PC-9 (cell line): ENCODE measurements around the gene LATS2. TPM values are rescaled to one million over a fixed set of nuclear protein-coding genes. Genes with fewer than 3 reads are reported as not detected.
A peak's percentile ranks its signal among the peaks of the same experiment; 100 is the strongest.

Experiments
- BruUV-seq: library from RNA; stranded (reverse); fragments of 400-500 nt; replicated peaks from 2 replicates; lab custom pipeline; 2021; lab: Mats Ljungman, UMichigan
- CTCF ChIA-PET: fragments of 300-600 bp; sonication (Branson Sonifier 250); formaldehyde crosslinking; loops from one replicate; lab custom pipeline; 2022; ENCODE audit warnings: antibody characterized with exemption; lab: Charles Lee
- POLR2A ChIA-PET: fragments of 300-600 bp; sonication (Branson Sonifier 250); formaldehyde crosslinking; loops from one replicate; lab custom pipeline; 2022; ENCODE audit warnings: antibody characterized with exemption; ENCODE audit not compliant: unreplicated experiment; lab: Charles Lee
- DNase-seq, 2 experiments: peaks; one replicate each; pipeline versions ENCODE4 v3.0.0 to v3.0.0-alpha.2; 2015 to 2022; ENCODE audit warnings: mixed read lengths in 1 of 2
- H2AFZ ChIP-seq: fragments of 200-600 bp; sonication (generic); 2 replicates; pipeline ENCODE4 v1.8.1; 2017; ENCODE audit warnings: antibody characterized with exemption
- H3F3A ChIP-seq: fragments of 200-600 bp; sonication (generic); 2 replicates; pipeline ENCODE4 v1.8.1; 2017; ENCODE audit warnings: antibody characterized with exemption, mild to moderate bottlenecking, low read depth; ENCODE audit not compliant: insufficient read depth
- H3K27ac ChIP-seq: fragments of 200-600 bp; sonication (generic); 2 replicates; pipeline ENCODE4 v1.6.1; 2016; ENCODE audit warnings: mixed run types
- H3K27me3 ChIP-seq: fragments of 200-600 bp; sonication (generic); 2 replicates; pipeline ENCODE4 v1.6.1; 2016; ENCODE audit warnings: low read depth, mixed run types; ENCODE audit not compliant: insufficient read depth
- H3K36me3 ChIP-seq: fragments of 200-600 bp; sonication (generic); 2 replicates; pipeline ENCODE4 v1.6.1; 2016; ENCODE audit warnings: low read depth, mixed run types
- H3K4me1 ChIP-seq: fragments of 200-600 bp; sonication (generic); replicated peaks from 2 replicates; pipeline ENCODE4 v1.6.1; 2016; ENCODE audit warnings: mixed run types; ENCODE audit not compliant: insufficient read depth
- H3K4me2 ChIP-seq: fragments of 200-600 bp; sonication (generic); 2 replicates; pipeline ENCODE4 v1.6.1; 2017; ENCODE audit warnings: mixed run types
- H3K4me3 ChIP-seq: fragments of 200-600 bp; sonication (generic); 2 replicates; pipeline ENCODE4 v1.6.1; 2016; ENCODE audit warnings: mixed run types
- H3K79me2 ChIP-seq: fragments of 200-600 bp; sonication (generic); 2 replicates; pipeline ENCODE4 v1.6.1; 2017; ENCODE audit warnings: low read depth, mixed run types
- H3K9me2 ChIP-seq: fragments of 200-600 bp; sonication (generic); 2 replicates; pipeline ENCODE4 v1.8.1; 2017; ENCODE audit warnings: mild to moderate bottlenecking; ENCODE audit not compliant: insufficient read depth
- H3K9me3 ChIP-seq: fragments of 200-600 bp; sonication (generic); 2 replicates; pipeline ENCODE4 v1.8.1; 2016; ENCODE audit warnings: low read depth; ENCODE audit not compliant: insufficient read depth
- H4K20me1 ChIP-seq: fragments of 200-600 bp; sonication (generic); 2 replicates; pipeline ENCODE4 v1.8.1; 2017; ENCODE audit not compliant: insufficient read depth
- CTCF ChIP-seq: fragments of 200-600 bp; sonication (generic); conservative IDR thresholded peaks from 2 replicates; pipeline ENCODE4 v1.6.1; 2017; ENCODE audit warnings: mixed run types, antibody characterized with exemption, mild to moderate bottlenecking, moderate library complexity
- EZH2 ChIP-seq: fragments of 200-600 bp; sonication (generic); IDR thresholded peaks from 2 replicates; pipeline ENCODE4 v1.8.0; 2017; ENCODE audit warnings: antibody characterized with exemption, low read depth
- intact Hi-C: fragments of 100-400 bp; cut with micrococcal nuclease; formaldehyde crosslinking; loops from one replicate; pipeline ENCODE4 v1.10.0; 2022; ENCODE audit not compliant: unreplicated experiment
- total RNA-seq: library from RNA; stranded (reverse); gene quantifications from 2 replicates; pipeline ENCODE4 v1.2.3, GENCODE V29; 2021

LATS2 gene
- total RNA-seq, 1 experiment from 2014 or later, result 12.3 TPM

DNA sequence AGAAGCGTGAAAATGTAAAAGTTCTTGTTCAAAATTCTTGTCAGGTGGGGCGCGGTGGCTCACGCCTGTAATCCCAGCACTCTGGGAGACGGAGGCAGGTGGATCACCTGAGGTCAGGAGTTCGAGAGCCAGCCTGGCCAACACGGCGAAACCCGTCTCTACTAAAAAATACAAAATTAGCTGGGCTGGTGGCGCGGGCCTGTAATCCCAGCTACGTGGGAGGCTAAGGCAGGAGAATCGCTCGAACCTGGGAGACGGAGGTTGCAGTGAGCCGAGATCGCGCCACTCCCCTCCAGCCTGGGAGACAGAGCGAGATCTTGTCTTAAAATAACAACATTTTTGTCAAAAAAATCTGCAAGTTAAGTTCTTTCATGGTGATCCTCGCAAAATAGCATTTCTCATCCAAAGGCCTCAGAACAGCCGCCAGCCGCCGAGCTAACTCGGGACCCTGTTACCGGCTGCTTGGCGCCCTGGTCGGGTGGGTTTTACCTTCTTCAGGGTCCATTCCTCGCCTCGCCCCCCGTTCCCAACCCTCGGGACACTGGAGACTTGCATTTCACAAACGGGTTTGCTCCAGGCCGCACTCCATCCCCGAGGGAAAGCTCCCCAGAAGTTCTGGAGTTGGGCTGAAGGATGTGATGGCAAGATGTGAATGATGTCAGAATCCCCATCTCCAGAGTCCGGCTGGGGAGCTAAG, 1.6 kb downstream of the LATS2 start:
- H4K20me1 ChIP-seq, result peaks cover 17% of the 10 kb centered on the region

GRCh38 chr13:21058361-21058760, 3.0 kb downstream of the LATS2 start:
- BruUV-seq, result no TSS peak
- Histone ChIP-seq H3K9me2 (no peaks in the 10 kb centered on the region), H3K4me1 (0 out of 2 replicates have a peak, but pooled peaks cover 13% of the 10 kb centered on the region), H2AFZ (no peak overlapping the region), H3F3A (peaks cover 6% of the 10 kb centered on the region; the same call in 1 of the 2 replicates), H3K27me3 (no peaks in the 10 kb centered on the region), H3K79me2 (peaks cover 48% of the 10 kb centered on the region), H3K4me3 (no peak overlapping the region), H3K4me2 (0 out of 2 replicates have a peak overlapping the region, but pooled peaks have one; percentile 27), H3K36me3 (no peaks in the 10 kb centered on the region), H4K20me1 (peaks cover 17% of the 10 kb centered on the region), H3K9me3 (no peaks in the 10 kb centered on the region), H3K27ac (no peak overlapping the region)
- intact Hi-C loops, result no loop called here
- TF ChIP-seq EZH2, result no peak
- no peak for DNase-seq
- ChIA-PET CTCF (no interaction called here), POLR2A (interaction anchor here (0.5 kb wide), 1 partner anchor 229 kb away, joined by 10 read pairs; no protein-coding TSS in a partner anchor)

More for the DNA sequence above, 1.6 kb downstream of the LATS2 start:
- Histone ChIP-seq H3F3A (peaks cover 6% of the 10 kb centered on the region; the same call in 1 of the 2 replicates), H3K9me3 (no peaks in the 10 kb centered on the region), H2AFZ (peak overlapping the region; percentile 63; the same call in 1 of the 2 replicates), H3K4me3 (peak overlapping the region; percentile 79), H3K27ac (no peak overlapping the region), H3K27me3 (no peaks in the 10 kb centered on the region), H3K36me3 (no peaks in the 10 kb centered on the region), H3K9me2 (no peaks in the 10 kb centered on the region), H3K4me1 (0 out of 2 replicates have a peak, but pooled peaks cover 13% of the 10 kb centered on the region), H3K79me2 (peaks cover 41% of the 10 kb centered on the region), H3K4me2 (peak overlapping the region; percentile 76)
- ChIA-PET CTCF (interaction anchor here (0.7 kb wide), 1 partner anchor 661 kb away, joined by 3 read pairs; no protein-coding TSS in a partner anchor), POLR2A (no interaction called here)
- DNase-seq, result no peak
- TF ChIP-seq CTCF, result no peak
- no peak for TF ChIP-seq EZH2
- BruUV-seq, result TSS peak; percentile 28
- intact Hi-C loops, result loop anchor here (2.0 to 10.0 kb wide), 2 partner anchors 65 to 117 kb away; partner anchors contain the start of genes MRPL57 and SKA3

DNA sequence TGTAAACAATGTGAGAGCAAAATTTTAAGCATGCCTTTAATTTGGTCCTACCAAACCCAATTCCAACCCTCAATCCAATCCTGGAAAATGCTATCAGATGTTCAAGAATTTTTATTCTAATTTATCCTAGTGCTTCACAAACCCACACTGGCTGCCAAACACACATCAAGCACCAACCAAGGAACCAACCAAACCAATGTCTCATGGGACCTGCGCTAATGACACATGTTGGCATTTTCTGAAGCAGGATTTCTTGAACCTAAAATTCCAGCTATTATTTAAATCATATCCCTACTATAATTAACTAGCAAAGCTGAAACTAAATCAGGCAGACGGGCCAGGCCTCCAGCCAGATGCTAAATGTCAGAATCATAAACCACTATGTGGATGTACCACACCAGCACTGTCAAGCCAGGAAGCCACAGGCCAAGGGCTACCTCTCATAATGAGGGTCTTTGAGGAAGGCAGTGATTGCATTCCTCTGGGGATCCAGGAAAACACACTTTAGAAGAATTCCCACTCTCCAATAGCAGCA, 5.8 kb downstream of the LATS2 start:
- H3K9me3 ChIP-seq, result no peaks in the 10 kb centered on the region
- H3K4me2 ChIP-seq, result no peak overlapping the region
- H2AFZ ChIP-seq, result no peak overlapping the region
- H3K9me2 ChIP-seq, result no peaks in the 10 kb centered on the region
- H3F3A ChIP-seq, result no peaks in the 10 kb centered on the region
- peaks cover 17% of the 10 kb centered on the region for H4K20me1 ChIP-seq
- TF ChIP-seq CTCF (no peak), EZH2 (no peak)
- intact Hi-C loops, result no loop called here
- peaks cover 49% of the 10 kb centered on the region for H3K79me2 ChIP-seq
- 0 out of 2 replicates have a peak, but pooled peaks cover 13% of the 10 kb centered on the region for H3K4me1 ChIP-seq
- H3K36me3 ChIP-seq, result no peaks in the 10 kb centered on the region
- H3K4me3 ChIP-seq, result no peak overlapping the region
- ChIA-PET CTCF (no interaction called here), POLR2A (no interaction called here)
- H3K27ac ChIP-seq, result no peak overlapping the region
- no TSS peak for BruUV-seq
- DNase-seq, result no peak
- no peaks in the 10 kb centered on the region for H3K27me3 ChIP-seq
